Activated CD4-positive, CD25-positive, alpha-beta regulatory T cell treated with anti-CD3 and anti-CD28 coated beads, Interleukin-2, amount 50 U/mL, for 72 hours (primary cell): ENCODE results near the gene MYH16.
"Not testable (repeated sequence)": the region's sequence is repeated elsewhere in the genome, so short reads cannot be mapped to it uniquely, and the experiment has no call there.

ENCODE experiments used
- DNase-seq: peaks from one replicate; pipeline ENCODE4 v3.0.0; 2021

Gene MYH16

GRCh38 chr7:99272476-99273045 lies at the start of gene MYH16:
Gene MYH16 (plus strand): TSS chr7:99272839.
- DNase-seq: no peak

GRCh38 chr7:99224263-99224898 lies 48.3 kb upstream of the MYH16 start:
- not testable (repeated sequence) for DNase-seq

- DNase-seq: no peak
Observed at GRCh38 chr7:99224899-99225265, 47.8 kb upstream of the MYH16 start.

- DNase-seq: no peak
Observed at GRCh38 chr7:99229234-99229633, 43.4 kb upstream of the MYH16 start.

- no peak for DNase-seq
Observed at GRCh38 chr7:99232082-99232770, 40.4 kb upstream of the MYH16 start.

GRCh38 chr7:99232955-99233354 lies 39.7 kb upstream of the MYH16 start:
- not testable (repeated sequence) for DNase-seq

GRCh38 chr7:99234185-99234584 lies 38.5 kb upstream of the MYH16 start:
- DNase-seq: no peak

GRCh38 chr7:99235925-99236324 lies 36.7 kb upstream of the MYH16 start:
- DNase-seq: no peak

GRCh38 chr7:99237876-99238275 lies 34.8 kb upstream of the MYH16 start:
- not testable (repeated sequence) for DNase-seq

- no peak for DNase-seq
Observed at GRCh38 chr7:99238558-99239341, 33.9 kb upstream of the MYH16 start.

GRCh38 chr7:99242682-99243081 lies 30.0 kb upstream of the MYH16 start:
- no peak for DNase-seq

- DNase-seq: no peak
Observed at GRCh38 chr7:99243751-99244337, 28.8 kb upstream of the MYH16 start.

- no peak for DNase-seq
Observed at GRCh38 chr7:99244939-99245338, 27.7 kb upstream of the MYH16 start.

GRCh38 chr7:99248391-99249095 lies 24.1 kb upstream of the MYH16 start:
- no peak for DNase-seq

- no peak for DNase-seq
Observed at GRCh38 chr7:99249985-99250575, 22.6 kb upstream of the MYH16 start.

GRCh38 chr7:99252166-99252895 lies 20.3 kb upstream of the MYH16 start:
- DNase-seq: no peak

GRCh38 chr7:99253369-99253768 lies 19.3 kb upstream of the MYH16 start:
- no peak for DNase-seq

GRCh38 chr7:99254390-99254789 lies 18.2 kb upstream of the MYH16 start:
- no peak for DNase-seq

GRCh38 chr7:99255463-99255862 lies 17.2 kb upstream of the MYH16 start:
- DNase-seq: no peak

- no peak for DNase-seq
Observed at GRCh38 chr7:99257065-99257464, 15.6 kb upstream of the MYH16 start.

GRCh38 chr7:99257675-99258074 lies 15.0 kb upstream of the MYH16 start:
- no peak for DNase-seq
